Gastroesophageal sphincter (tissue), 4 donors: Measurements from ENCODE around the gene NKX2-8. TPM values are rescaled to one million over a fixed set of nuclear protein-coding genes. Genes with fewer than 3 reads are reported as not detected.

Experiments used
- ATAC-seq: fragments of 150-250 bp; one replicate; pipeline ENCODE4 v1.9.1; 2016; ENCODE audit warnings: mild to moderate bottlenecking, moderate library complexity
- H3K27ac ChIP-seq, 4 donors: fragments of 200-600 bp; sonication (generic) in 3 of 4; 1 replicate in 3 of 4; 2 replicates in 1 of 4; pipeline ENCODE4 v1.5.1; 2016 to 2019
- H3K27me3 ChIP-seq: fragments of 200-600 bp; sonication (generic); one replicate; pipeline ENCODE4 v1.5.1; 2019
- H3K36me3 ChIP-seq, 2 donors: fragments of 200-600 bp; sonication (generic); one replicate each; pipeline ENCODE4 v1.5.1; 2019; ENCODE audit warnings: control low read depth in 1 of 2
- H3K4me1 ChIP-seq, 3 donors: fragments of 200-600 bp; sonication (generic); 1 replicate in 2 of 3; 2 replicates in 1 of 3; pipeline ENCODE4 v1.5.1; 2016 to 2019; ENCODE audit warnings: control low read depth in 2 of 3
- H3K4me3 ChIP-seq, 2 donors: fragments of 200-600 bp; sonication (generic); one replicate each; pipeline ENCODE4 v1.5.1; 2019; ENCODE audit warnings: mild to moderate bottlenecking in 1 of 2, moderate library complexity in 1 of 2
- H3K9me3 ChIP-seq, 3 donors: fragments of 200-600 bp; sonication (generic); one replicate each; pipeline ENCODE4 v1.5.1; 2017 to 2019; ENCODE audit warnings: control low read depth in 2 of 3
- EP300 ChIP-seq: sonication (generic); formaldehyde crosslinking; IDR thresholded peaks from one replicate; pipeline ENCODE4 v1.6.1; 2017; ENCODE audit warnings: antibody characterized with exemption, mild to moderate bottlenecking
- POLR2A ChIP-seq, 2 donors: fragments of 450-650 bp; IDR thresholded peaks; one replicate each; pipeline ENCODE4 v1.6.1; 2017; ENCODE audit warnings: antibody characterized with exemption in 2 of 2, mild to moderate bottlenecking in 2 of 2, moderate library complexity in 1 of 2
- POLR2AphosphoS5 ChIP-seq: sonication (generic); formaldehyde crosslinking; IDR thresholded peaks from one replicate; pipeline ENCODE4 v1.6.1; 2017; ENCODE audit warnings: antibody characterized with exemption
- WGBS, 2 donors: methylation state at CpG; one replicate each; pipeline ENCODE4 v1.1.5; 2018; ENCODE audit warnings: low coverage in 1 of 2; 5-methylcytosine and 5-hydroxymethylcytosine counted together
- total RNA-seq, 4 donors: library from RNA; depleted of rRNA; stranded (reverse); fragments of >200 nt; gene quantifications; one replicate each; pipeline ENCODE4 v1.1.0, GENCODE V29; 2016
- TF ChIP-seq, protein P1 (sequence below), 4 experiments: fragments of 200-600 bp in 2 of 4; fragments of 450-650 bp in 2 of 4; sonication (generic) in 1 of 4; IDR thresholded peaks; one replicate each; pipeline ENCODE4 v1.5.1; 2017 to 2019; ENCODE audit warnings: antibody characterized with exemption in 4 of 4, mild to moderate bottlenecking in 2 of 4, moderate library complexity in 2 of 4

The NKX2-8 gene
- total RNA-seq, 4 donors from 2014 or later, result not detected

DNA sequence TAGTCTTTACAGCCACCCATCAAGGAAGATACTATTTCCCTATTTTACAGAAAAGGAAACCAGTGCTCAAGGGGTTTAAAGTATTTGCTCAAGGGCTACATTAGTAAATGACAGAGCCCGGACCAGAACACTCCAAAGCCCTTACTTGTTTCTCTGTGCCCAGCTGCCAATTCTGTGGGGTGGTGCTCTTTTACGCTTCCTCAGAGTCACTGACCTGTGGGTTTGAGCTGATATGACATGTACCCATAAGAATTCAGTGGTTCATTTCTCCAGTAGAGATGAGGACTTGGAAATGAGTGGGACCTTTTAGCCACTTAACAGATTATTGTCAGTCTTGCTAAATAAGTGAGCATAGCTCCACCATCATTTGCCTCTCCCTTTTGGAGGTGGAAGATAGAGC, 37.4 kb upstream of the NKX2-8 start:
- TF ChIP-seq POLR2A (IDR thresholded peaks at IDR 0.05), result no peak
- TF ChIP-seq EP300, result no peak
- TF ChIP-seq, protein P1, sequence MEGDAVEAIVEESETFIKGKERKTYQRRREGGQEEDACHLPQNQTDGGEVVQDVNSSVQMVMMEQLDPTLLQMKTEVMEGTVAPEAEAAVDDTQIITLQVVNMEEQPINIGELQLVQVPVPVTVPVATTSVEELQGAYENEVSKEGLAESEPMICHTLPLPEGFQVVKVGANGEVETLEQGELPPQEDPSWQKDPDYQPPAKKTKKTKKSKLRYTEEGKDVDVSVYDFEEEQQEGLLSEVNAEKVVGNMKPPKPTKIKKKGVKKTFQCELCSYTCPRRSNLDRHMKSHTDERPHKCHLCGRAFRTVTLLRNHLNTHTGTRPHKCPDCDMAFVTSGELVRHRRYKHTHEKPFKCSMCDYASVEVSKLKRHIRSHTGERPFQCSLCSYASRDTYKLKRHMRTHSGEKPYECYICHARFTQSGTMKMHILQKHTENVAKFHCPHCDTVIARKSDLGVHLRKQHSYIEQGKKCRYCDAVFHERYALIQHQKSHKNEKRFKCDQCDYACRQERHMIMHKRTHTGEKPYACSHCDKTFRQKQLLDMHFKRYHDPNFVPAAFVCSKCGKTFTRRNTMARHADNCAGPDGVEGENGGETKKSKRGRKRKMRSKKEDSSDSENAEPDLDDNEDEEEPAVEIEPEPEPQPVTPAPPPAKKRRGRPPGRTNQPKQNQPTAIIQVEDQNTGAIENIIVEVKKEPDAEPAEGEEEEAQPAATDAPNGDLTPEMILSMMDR (IDR thresholded peaks at IDR 0.05), result no peak
- TF ChIP-seq POLR2AphosphoS5, result no peak
- no peak for ATAC-seq
- H3K36me3 ChIP-seq, result no peaks in the 10 kb centered on the region

DNA sequence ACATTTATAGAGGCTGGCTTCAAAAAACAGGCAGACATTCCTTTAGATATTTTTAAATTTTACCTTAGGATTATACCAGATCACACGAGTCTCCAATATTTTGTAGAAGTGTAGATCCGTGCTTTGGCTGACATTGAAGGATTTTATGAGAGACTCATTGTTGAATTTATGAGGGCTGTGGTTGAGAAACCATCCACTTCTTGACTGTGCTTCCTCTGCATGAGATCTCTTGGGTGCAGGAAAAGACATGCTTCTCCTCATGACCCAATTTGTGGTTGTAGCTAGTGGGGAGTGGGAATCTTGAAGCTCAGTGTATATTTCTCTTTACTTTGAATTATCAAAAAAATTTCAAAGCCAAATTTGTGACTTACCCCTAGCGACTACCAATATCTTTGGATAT, 36.7 kb upstream of the NKX2-8 start:
- peaks cover 24% of the 10 kb centered on the region for H3K27me3 ChIP-seq
- TF ChIP-seq, protein P1 (IDR thresholded peaks at IDR 0.05), result no peak
- TF ChIP-seq POLR2AphosphoS5 (no peak), EP300 (no peak), POLR2A (IDR thresholded peaks at IDR 0.05) (no peak)
- no peaks in the 10 kb centered on the region for H3K4me1 ChIP-seq
- H3K27ac ChIP-seq, result no peak overlapping the region
- H3K9me3 ChIP-seq, result peaks cover 0 to 14% (median 0%) of the 10 kb centered on the region in 3 donors
- WGBS, 2 donors, result 75% methylated on average over 1 to 3 of the region's 3 CpGs
- H3K4me3 ChIP-seq, result no peak overlapping the region
- no peak for ATAC-seq
- H3K36me3 ChIP-seq, result no peaks in the 10 kb centered on the region

More for the DNA sequence above, 37.4 kb upstream of the NKX2-8 start:
- peaks cover 0 to 14% (median 0%) of the 10 kb centered on the region in 3 donors for H3K9me3 ChIP-seq
- peaks cover 24% of the 10 kb centered on the region for H3K27me3 ChIP-seq
- 75 to 100% methylated on average over 1 to 2 of the region's 2 CpGs for WGBS, 2 donors
- no peaks in the 10 kb centered on the region for H3K4me1 ChIP-seq
- no peak overlapping the region for H3K4me3 ChIP-seq
- H3K27ac ChIP-seq, result no peak overlapping the region

DNA sequence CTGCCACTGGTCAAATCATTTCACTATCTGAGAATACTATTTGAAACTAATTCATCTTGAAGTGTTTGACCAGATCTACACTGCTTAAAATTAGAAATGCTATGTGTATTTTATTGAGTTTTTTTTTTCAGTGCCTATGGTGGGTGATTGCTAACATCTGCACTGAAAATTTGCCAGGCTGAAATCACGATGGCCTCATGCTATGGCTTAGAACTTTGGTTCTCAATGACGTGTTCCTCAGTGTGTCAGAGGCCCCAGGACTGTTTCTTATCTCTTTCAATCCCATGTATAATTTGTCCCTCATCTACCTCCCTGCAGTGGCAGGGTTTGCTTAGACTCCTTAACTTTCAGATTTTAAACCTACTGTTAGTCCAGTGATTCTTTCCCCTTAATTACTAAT, 36.2 kb upstream of the NKX2-8 start:
- Histone ChIP-seq H3K4me3 (no peak overlapping the region), H3K9me3 (peaks cover 0 to 14% (median 0%) of the 10 kb centered on the region in 3 donors), H3K27me3 (peaks cover 26% of the 10 kb centered on the region), H3K4me1 (no peaks in the 10 kb centered on the region), H3K27ac (no peak overlapping the region), H3K36me3 (no peaks in the 10 kb centered on the region)
- TF ChIP-seq, protein P1 (IDR thresholded peaks at IDR 0.05), result no peak
- no peak for TF ChIP-seq POLR2AphosphoS5
- 17 to 28% methylated on average over 2 of the region's 2 CpGs for WGBS, 2 donors
- no peak for ATAC-seq

DNA sequence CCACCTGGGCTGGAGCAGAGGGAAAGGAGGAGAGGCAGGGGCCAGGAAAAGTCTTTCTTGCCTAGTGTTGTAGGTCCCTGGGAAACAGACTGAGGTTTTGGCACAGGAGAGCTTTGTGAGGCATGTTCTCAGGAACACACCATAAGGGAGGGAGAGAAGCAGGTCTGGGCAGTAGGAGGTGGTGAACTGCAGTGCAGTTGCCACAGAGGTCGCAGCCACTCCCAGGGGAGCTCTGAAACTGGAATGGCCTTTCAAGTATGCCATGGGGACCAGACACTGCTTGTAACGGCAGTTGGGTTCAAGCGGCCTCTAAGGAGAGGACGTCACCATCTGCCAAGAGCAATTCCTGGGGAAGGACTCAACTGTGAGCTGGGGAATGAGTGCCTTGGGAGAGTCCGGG, 35.4 kb upstream of the NKX2-8 start:
- no peak overlapping the region for H3K4me3 ChIP-seq
- peaks cover 28% of the 10 kb centered on the region for H3K27me3 ChIP-seq
- peaks cover 0 to 14% (median 0%) of the 10 kb centered on the region in 3 donors for H3K9me3 ChIP-seq
- no peaks in the 10 kb centered on the region for H3K36me3 ChIP-seq
- no peak for TF ChIP-seq POLR2AphosphoS5
- TF ChIP-seq, protein P1 (IDR thresholded peaks at IDR 0.05), result no peak
- no peak for TF ChIP-seq POLR2A (IDR thresholded peaks at IDR 0.05)
- TF ChIP-seq EP300, result no peak
- H3K4me1 ChIP-seq, result no peaks in the 10 kb centered on the region
- no peak overlapping the region for H3K27ac ChIP-seq
- ATAC-seq, result no peak
- WGBS, 2 donors, result 51% methylated on average over 4 of the region's 5 CpGs; no CpG with 5 or more reads in 1 of the 2 donors

DNA sequence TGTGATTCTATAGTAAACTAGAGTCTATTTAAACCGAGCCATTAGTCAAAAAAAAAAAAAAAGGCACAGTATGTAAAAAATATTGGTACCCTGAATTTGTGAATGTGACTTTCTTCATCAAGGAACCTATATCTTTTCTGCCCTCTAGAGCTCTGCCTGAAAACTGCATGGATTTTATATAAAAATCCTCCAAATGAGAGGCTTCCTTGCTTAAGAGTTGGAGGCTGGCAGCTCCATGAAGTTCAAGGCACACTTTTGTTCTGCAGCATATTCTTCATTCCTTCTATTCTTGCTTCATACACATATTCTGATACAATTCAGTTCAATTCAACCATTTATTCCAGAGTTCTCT, 23.1 kb upstream of the NKX2-8 start:
- H3K36me3 ChIP-seq, result no peaks in the 10 kb centered on the region
- H3K4me1 ChIP-seq, result no peaks in the 10 kb centered on the region
- TF ChIP-seq POLR2A (IDR thresholded peaks at IDR 0.05) (no peak), POLR2AphosphoS5 (no peak), EP300 (no peak)
- TF ChIP-seq, protein P1 (IDR thresholded peaks at IDR 0.05), result no peak
- no peak for ATAC-seq
- WGBS, 2 donors, result 25 to 44% methylated on average over 1 of the region's 1 CpG
- no peak overlapping the region for H3K4me3 ChIP-seq
- H3K9me3 ChIP-seq, result peaks cover 0 to 5% (median 0%) of the 10 kb centered on the region in 3 donors
- H3K27me3 ChIP-seq, result peaks cover 48% of the 10 kb centered on the region
- no peak overlapping the region for H3K27ac ChIP-seq
